ENCODE results near the gene CRIP3. TPM values are rescaled to one million over a fixed set of nuclear protein-coding genes. Genes with fewer than 3 reads are reported as not detected.

The CRIP3 gene
- total and polyA plus RNA-seq, 2 of the 8 experiments (the other 6 are each of a cell fraction or from before 2014, with no cell fraction given): 34.0 to 46.3 TPM

- TF ChIP-seq CTCF (IDR thresholded peaks at IDR 0.05; ENCODE audit: control extremely low read depth in 1 of 3, insufficient read depth in 1 of 3, low read depth in 1 of 3, low read length in 3 of 3): no peak
- TF ChIP-seq JUND (IDR thresholded peaks at IDR 0.05; ENCODE audit: low read length): no peak
- no peak for TF ChIP-seq SAP30 (IDR thresholded peaks at IDR 0.05; ENCODE audit: insufficient read depth, insufficient replicate concordance, low read length)
- TF ChIP-seq MAFK (IDR thresholded peaks at IDR 0.05; ENCODE audit: low read depth, low read length): no peak
- TF ChIP-seq ZNF274 (IDR thresholded peaks at IDR 0.05; ENCODE audit: borderline replicate concordance, extremely low read depth, low read length): no peak
- TF ChIP-seq KDM4A (IDR thresholded peaks at IDR 0.05; ENCODE audit: low read depth, low read length, severe bottlenecking): no peak
Observed at GRCh38 chr6:43335469-43335868, 26.8 kb upstream of the CRIP3 start (continued).
